Neural cell (in vitro differentiated cells): ENCODE results near the gene E2F1. TPM values are rescaled to one million over a fixed set of nuclear protein-coding genes. Genes with fewer than 3 reads are reported as not detected.

Experiments used
- H2AFZ ChIP-seq: fragments of 200-600, 300-800 bp; sonication (generic), shearing (Covaris generic); 2 replicates; pipeline ENCODE4 v1.6.0; 2014; ENCODE audit warnings: low read depth, mild to moderate bottlenecking, antibody characterized with exemption, low read length, moderate library complexity
- H3F3A ChIP-seq: fragments of 200-600 bp; shearing (Covaris generic); 2 replicates; pipeline ENCODE4 v1.6.1; 2016; ENCODE audit warnings: mild to moderate bottlenecking, moderate library complexity, mixed read lengths, antibody characterized with exemption, low read length; ENCODE audit not compliant: insufficient read depth, poor library complexity, severe bottlenecking
- H3K27ac ChIP-seq: fragments of 200-600, 300-800 bp; sonication (generic), shearing (Covaris generic); 2 replicates; pipeline ENCODE4 v1.5.1; 2014; ENCODE audit warnings: mild to moderate bottlenecking, low read length, moderate library complexity
- H3K27me3 ChIP-seq: fragments of 300-800, 200-600 bp; sonication (generic), shearing (Covaris generic); 2 replicates; pipeline ENCODE4 v1.6.0; 2014; ENCODE audit warnings: mild to moderate bottlenecking, low read depth, low read length, moderate library complexity; ENCODE audit not compliant: insufficient read depth
- H3K36me3 ChIP-seq: fragments of 300-800, 200-600 bp; sonication (generic), shearing (Covaris generic); 2 replicates; pipeline ENCODE4 v1.5.1; 2014; ENCODE audit warnings: mild to moderate bottlenecking, antibody characterized with exemption, low read length, moderate library complexity; ENCODE audit not compliant: insufficient read depth
- H3K4me2 ChIP-seq: fragments of 300-800, 200-600 bp; sonication (generic), shearing (Covaris generic); 2 replicates; pipeline ENCODE4 v1.6.0; 2014; ENCODE audit warnings: mild to moderate bottlenecking, low read length
- H3K4me3 ChIP-seq: fragments of 300-800, 200-600 bp; sonication (generic), shearing (Covaris generic); 2 replicates; pipeline ENCODE4 v1.5.1; 2014; ENCODE audit warnings: mild to moderate bottlenecking, low read length, moderate library complexity
- H3K79me2 ChIP-seq: fragments of 200-600 bp; shearing (Covaris generic); replicated peaks from 2 replicates; pipeline ENCODE4 v1.6.0; 2014; ENCODE audit warnings: mild to moderate bottlenecking, low read length, moderate library complexity; ENCODE audit not compliant: insufficient read depth
- H3K9ac ChIP-seq: fragments of 300-800, 200-600 bp; sonication (generic), shearing (Covaris generic); 2 replicates; pipeline ENCODE4 v1.6.1; 2016; ENCODE audit warnings: mild to moderate bottlenecking, low read length, mixed read lengths
- H3K9me2 ChIP-seq: fragments of 200-600 bp; shearing (Covaris generic); 2 replicates; pipeline ENCODE4 v1.6.1; 2016; ENCODE audit warnings: mild to moderate bottlenecking, low read length, mixed read lengths; ENCODE audit not compliant: insufficient read depth
- H3K9me3 ChIP-seq: fragments of 200-600, 300-800 bp; sonication (generic), shearing (Covaris generic); 2 replicates; pipeline ENCODE4 v1.6.1; 2016; ENCODE audit warnings: mild to moderate bottlenecking, mixed run types, low read length, moderate library complexity, mixed read lengths
- H4K20me1 ChIP-seq: fragments of 200-600 bp; shearing (Covaris generic); 2 replicates; pipeline ENCODE4 v1.6.1; 2016; ENCODE audit warnings: mild to moderate bottlenecking, mixed run types; ENCODE audit not compliant: insufficient read depth
- EP300 ChIP-seq: fragments of 450-650 bp; conservative IDR thresholded peaks from 2 replicates; pipeline ENCODE4 v1.6.1; 2014; ENCODE audit warnings: antibody characterized with exemption, mild to moderate bottlenecking, moderate library complexity; ENCODE audit not compliant: poor library complexity, severe bottlenecking
- EZH2 ChIP-seq: fragments of 200-600, 300-800 bp; shearing (Covaris generic), sonication (generic); IDR thresholded peaks from 2 replicates; pipeline ENCODE4 v1.6.1; 2014; ENCODE audit warnings: antibody characterized with exemption, low read length, borderline replicate concordance, mild to moderate bottlenecking; ENCODE audit not compliant: insufficient read depth, poor library complexity, severe bottlenecking
- MXI1 ChIP-seq: fragments of 450-650 bp; conservative IDR thresholded peaks from 2 replicates; pipeline ENCODE4 v1.6.1; 2014; ENCODE audit warnings: antibody characterized with exemption, mild to moderate bottlenecking; ENCODE audit not compliant: poor library complexity, severe bottlenecking
- POLR2AphosphoS5 ChIP-seq: IDR thresholded peaks from 2 replicates; pipeline ENCODE4 v1.6.1; 2012
- RAD21 ChIP-seq: fragments of 450-650 bp; conservative IDR thresholded peaks from 2 replicates; pipeline ENCODE4 v1.6.1; 2014; ENCODE audit warnings: antibody characterized with exemption, mild to moderate bottlenecking, moderate library complexity
- SMC3 ChIP-seq: fragments of 450-650 bp; conservative IDR thresholded peaks from 2 replicates; pipeline ENCODE4 v1.6.1; 2014; ENCODE audit warnings: antibody characterized with exemption, mild to moderate bottlenecking, moderate library complexity; ENCODE audit not compliant: poor library complexity
- TAF1 ChIP-seq: IDR thresholded peaks from 2 replicates; pipeline ENCODE4 v1.6.1; 2012; ENCODE audit warnings: low read depth
- polyA plus RNA-seq: library from polyadenylated mRNA; depleted of rRNA; stranded (reverse); fragments of >200 nt; gene quantifications from 2 replicates; pipeline ENCODE4 v1.2.3, GENCODE V29; 2014
- TF ChIP-seq, protein P1 (sequence below): fragments of 450-650 bp; IDR thresholded peaks from 2 replicates; pipeline ENCODE4 v1.5.1; 2014; ENCODE audit warnings: antibody characterized with exemption, mild to moderate bottlenecking, moderate library complexity; ENCODE audit not compliant: poor library complexity, severe bottlenecking
- TF ChIP-seq, protein P2 (sequence below): IDR thresholded peaks from 2 replicates; pipeline ENCODE4 v1.6.1; 2012; ENCODE audit warnings: borderline replicate concordance

E2F1 gene
- polyA plus RNA-seq, 1 donor from 2014 or later: 2.3 TPM

DNA sequence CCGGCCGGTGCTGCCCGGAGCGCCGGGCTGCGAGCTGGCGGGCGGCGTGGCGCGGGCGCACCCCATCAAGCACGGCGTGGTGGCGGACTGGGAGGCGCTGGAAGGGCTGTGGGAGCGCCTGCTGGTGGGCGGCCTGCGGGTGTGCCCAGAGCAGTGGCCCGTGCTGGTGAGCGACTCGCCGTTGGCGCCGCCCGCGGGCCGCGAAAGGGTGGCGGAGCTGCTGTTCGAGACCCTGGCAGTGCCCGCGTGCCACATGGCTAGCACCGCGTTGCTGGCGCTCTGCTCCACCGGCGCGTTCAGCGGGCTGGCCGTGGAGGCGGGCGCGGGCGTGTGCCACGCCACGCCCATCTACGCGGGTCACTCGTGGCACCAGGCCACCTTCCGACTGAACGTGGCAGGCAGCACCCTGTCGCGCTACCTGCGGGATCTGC, 18.9 kb downstream of the E2F1 start:
- Histone ChIP-seq H3K27ac (no peak overlapping the region), H3K9me2 (no peaks in the 10 kb centered on the region), H3F3A (no peaks in the 10 kb centered on the region), H3K27me3 (no peaks in the 10 kb centered on the region), H3K9me3 (no peaks in the 10 kb centered on the region), H3K4me3 (no peak overlapping the region), H3K4me2 (no peak overlapping the region), H2AFZ (no peak overlapping the region), H3K9ac (no peak overlapping the region), H4K20me1 (no peaks in the 10 kb centered on the region), H3K36me3 (no peaks in the 10 kb centered on the region), H3K79me2 (no peaks in the 10 kb centered on the region)
- no peak for TF ChIP-seq MXI1
- no peak for TF ChIP-seq EZH2
- TF ChIP-seq EP300: no peak
- TF ChIP-seq, protein P1, sequence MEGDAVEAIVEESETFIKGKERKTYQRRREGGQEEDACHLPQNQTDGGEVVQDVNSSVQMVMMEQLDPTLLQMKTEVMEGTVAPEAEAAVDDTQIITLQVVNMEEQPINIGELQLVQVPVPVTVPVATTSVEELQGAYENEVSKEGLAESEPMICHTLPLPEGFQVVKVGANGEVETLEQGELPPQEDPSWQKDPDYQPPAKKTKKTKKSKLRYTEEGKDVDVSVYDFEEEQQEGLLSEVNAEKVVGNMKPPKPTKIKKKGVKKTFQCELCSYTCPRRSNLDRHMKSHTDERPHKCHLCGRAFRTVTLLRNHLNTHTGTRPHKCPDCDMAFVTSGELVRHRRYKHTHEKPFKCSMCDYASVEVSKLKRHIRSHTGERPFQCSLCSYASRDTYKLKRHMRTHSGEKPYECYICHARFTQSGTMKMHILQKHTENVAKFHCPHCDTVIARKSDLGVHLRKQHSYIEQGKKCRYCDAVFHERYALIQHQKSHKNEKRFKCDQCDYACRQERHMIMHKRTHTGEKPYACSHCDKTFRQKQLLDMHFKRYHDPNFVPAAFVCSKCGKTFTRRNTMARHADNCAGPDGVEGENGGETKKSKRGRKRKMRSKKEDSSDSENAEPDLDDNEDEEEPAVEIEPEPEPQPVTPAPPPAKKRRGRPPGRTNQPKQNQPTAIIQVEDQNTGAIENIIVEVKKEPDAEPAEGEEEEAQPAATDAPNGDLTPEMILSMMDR: no peak
- no peak for TF ChIP-seq RAD21
- no peak for TF ChIP-seq POLR2AphosphoS5
- no peak for TF ChIP-seq SMC3
- TF ChIP-seq, protein P2, sequence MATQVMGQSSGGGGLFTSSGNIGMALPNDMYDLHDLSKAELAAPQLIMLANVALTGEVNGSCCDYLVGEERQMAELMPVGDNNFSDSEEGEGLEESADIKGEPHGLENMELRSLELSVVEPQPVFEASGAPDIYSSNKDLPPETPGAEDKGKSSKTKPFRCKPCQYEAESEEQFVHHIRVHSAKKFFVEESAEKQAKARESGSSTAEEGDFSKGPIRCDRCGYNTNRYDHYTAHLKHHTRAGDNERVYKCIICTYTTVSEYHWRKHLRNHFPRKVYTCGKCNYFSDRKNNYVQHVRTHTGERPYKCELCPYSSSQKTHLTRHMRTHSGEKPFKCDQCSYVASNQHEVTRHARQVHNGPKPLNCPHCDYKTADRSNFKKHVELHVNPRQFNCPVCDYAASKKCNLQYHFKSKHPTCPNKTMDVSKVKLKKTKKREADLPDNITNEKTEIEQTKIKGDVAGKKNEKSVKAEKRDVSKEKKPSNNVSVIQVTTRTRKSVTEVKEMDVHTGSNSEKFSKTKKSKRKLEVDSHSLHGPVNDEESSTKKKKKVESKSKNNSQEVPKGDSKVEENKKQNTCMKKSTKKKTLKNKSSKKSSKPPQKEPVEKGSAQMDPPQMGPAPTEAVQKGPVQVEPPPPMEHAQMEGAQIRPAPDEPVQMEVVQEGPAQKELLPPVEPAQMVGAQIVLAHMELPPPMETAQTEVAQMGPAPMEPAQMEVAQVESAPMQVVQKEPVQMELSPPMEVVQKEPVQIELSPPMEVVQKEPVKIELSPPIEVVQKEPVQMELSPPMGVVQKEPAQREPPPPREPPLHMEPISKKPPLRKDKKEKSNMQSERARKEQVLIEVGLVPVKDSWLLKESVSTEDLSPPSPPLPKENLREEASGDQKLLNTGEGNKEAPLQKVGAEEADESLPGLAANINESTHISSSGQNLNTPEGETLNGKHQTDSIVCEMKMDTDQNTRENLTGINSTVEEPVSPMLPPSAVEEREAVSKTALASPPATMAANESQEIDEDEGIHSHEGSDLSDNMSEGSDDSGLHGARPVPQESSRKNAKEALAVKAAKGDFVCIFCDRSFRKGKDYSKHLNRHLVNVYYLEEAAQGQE: no peak
- no peak for TF ChIP-seq TAF1

DNA sequence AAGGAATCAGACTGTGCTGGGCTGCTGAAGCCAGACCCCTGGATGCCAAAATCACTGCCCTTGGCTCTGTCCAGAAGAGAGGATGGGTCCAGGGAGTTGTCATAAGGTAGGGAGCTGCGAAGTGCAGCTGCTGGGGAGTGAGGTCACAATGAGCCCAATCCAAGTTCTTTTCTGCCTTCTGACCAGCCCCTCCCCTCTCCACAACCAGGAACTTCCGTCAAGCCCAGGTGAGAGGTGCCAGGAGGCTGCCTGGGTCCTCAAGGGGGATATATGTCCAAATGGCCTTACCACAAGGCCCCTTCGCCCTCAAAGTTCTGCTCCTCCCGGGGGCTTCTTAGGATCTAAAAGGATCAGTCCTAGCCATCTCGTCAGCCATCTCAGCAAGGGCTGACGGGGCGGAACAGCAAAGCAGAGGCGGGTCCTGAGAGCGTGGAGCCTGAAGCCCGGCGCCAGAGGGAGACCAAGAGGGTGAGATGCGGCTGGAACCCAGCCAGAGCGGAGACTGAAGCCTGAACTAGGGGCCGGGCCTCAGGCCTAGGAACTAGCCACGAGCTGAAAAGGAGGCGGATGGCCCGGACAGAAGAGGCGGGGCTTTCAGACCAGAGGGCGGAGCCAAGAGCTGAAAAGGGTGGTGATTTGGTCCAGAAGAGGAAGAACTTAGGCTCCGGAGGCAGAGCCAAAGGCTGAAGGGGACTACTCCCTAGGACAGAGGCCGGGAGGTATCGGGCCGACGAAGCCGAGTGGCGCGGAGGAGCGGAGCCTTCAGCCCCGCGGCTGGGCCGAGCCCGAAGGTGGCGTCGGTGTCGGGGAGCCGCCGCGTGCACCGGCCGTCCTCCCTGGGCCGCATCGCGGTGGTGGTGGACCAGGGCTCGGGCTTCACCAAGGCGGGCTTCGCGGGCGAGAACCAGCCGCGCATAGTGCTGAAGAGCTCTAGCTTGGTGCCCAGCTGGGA, 19.6 kb downstream of the E2F1 start, which contains the start of gene ACTL10:
TSS of gene ACTL10 (plus strand) at position 651 of the 952 bp plus-strand sequence. CDS start 555 bp downstream, outside the sequence.
- no peaks in the 10 kb centered on the region for H3K36me3 ChIP-seq
- no peaks in the 10 kb centered on the region for H3K9me3 ChIP-seq
- no peak within 1 kb of the TSS for H3K4me2 ChIP-seq
- H3K79me2 ChIP-seq: no peaks in the 10 kb centered on the region
- H4K20me1 ChIP-seq: no peaks in the 10 kb centered on the region
- no peak within 1 kb of the TSS for H3K27ac ChIP-seq
- H2AFZ ChIP-seq: no peak within 1 kb of the TSS
- no peaks in the 10 kb centered on the region for H3K27me3 ChIP-seq
- no peak within 1 kb of the TSS for H3K9ac ChIP-seq
- no peaks in the 10 kb centered on the region for H3F3A ChIP-seq
- no peaks in the 10 kb centered on the region for H3K9me2 ChIP-seq
- no peak for TF ChIP-seq SMC3
- no peak for TF ChIP-seq TAF1
- no peak for TF ChIP-seq EP300
- no peak for TF ChIP-seq POLR2AphosphoS5
- TF ChIP-seq, protein P2: no peak
- TF ChIP-seq, protein P1: no peak
- TF ChIP-seq RAD21: no peak
- TF ChIP-seq MXI1: no peak
- no peak for TF ChIP-seq EZH2
- no peak within 1 kb of the TSS for H3K4me3 ChIP-seq
